Measurements from ENCODE around the gene MED27.

DNA sequence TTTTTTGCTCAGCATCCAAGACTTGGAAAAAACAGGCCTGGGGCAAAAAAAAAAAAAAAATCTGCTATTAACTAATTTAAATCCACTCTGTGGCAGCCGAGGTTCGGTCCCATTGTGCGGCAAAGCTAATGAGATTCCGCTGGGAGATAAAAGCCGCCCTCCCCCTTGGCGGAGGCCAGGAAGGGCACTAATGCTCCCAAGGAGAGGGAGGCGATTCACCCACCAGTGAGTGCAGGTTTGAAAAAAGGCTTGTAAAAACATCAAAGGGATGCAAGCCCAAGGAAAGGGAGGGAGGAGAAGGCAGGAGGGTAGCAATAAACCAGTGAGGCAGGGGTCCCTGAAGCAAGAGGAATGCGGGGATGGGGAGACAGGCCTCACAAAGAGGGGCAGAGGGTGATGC is 210.3 kb downstream of the MED27 start:
- TF ChIP-seq ZBTB8A (tag by site-specific recombination; IDR thresholded peaks at IDR 0.05), result 0 out of 2 replicates have a peak, but pooled peaks have one; percentile 18
- TF ChIP-seq, protein P1, sequence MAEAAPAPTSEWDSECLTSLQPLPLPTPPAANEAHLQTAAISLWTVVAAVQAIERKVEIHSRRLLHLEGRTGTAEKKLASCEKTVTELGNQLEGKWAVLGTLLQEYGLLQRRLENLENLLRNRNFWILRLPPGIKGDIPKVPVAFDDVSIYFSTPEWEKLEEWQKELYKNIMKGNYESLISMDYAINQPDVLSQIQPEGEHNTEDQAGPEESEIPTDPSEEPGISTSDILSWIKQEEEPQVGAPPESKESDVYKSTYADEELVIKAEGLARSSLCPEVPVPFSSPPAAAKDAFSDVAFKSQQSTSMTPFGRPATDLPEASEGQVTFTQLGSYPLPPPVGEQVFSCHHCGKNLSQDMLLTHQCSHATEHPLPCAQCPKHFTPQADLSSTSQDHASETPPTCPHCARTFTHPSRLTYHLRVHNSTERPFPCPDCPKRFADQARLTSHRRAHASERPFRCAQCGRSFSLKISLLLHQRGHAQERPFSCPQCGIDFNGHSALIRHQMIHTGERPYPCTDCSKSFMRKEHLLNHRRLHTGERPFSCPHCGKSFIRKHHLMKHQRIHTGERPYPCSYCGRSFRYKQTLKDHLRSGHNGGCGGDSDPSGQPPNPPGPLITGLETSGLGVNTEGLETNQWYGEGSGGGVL (tag by site-specific recombination; IDR thresholded peaks at IDR 0.05), result no peak
- TF ChIP-seq ZNF10 (tag by site-specific recombination; IDR thresholded peaks at IDR 0.05), result no peak
- TF ChIP-seq ZSCAN30 (tag by site-specific recombination; IDR thresholded peaks at IDR 0.05), result no peak
- no peak for TF ChIP-seq ZNF292 (tag by site-specific recombination; IDR thresholded peaks at IDR 0.05; ENCODE audit: borderline replicate concordance, low read depth)
- no peak for TF ChIP-seq YY2 (tag by site-specific recombination; IDR thresholded peaks at IDR 0.05)
- TF ChIP-seq, protein P2, sequence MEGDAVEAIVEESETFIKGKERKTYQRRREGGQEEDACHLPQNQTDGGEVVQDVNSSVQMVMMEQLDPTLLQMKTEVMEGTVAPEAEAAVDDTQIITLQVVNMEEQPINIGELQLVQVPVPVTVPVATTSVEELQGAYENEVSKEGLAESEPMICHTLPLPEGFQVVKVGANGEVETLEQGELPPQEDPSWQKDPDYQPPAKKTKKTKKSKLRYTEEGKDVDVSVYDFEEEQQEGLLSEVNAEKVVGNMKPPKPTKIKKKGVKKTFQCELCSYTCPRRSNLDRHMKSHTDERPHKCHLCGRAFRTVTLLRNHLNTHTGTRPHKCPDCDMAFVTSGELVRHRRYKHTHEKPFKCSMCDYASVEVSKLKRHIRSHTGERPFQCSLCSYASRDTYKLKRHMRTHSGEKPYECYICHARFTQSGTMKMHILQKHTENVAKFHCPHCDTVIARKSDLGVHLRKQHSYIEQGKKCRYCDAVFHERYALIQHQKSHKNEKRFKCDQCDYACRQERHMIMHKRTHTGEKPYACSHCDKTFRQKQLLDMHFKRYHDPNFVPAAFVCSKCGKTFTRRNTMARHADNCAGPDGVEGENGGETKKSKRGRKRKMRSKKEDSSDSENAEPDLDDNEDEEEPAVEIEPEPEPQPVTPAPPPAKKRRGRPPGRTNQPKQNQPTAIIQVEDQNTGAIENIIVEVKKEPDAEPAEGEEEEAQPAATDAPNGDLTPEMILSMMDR (tag by site-specific recombination; IDR thresholded peaks at IDR 0.05), result no peak
- TF ChIP-seq TCF7L2 (IDR thresholded peaks at IDR 0.05; ENCODE audit: borderline replicate concordance, low read depth, low read length), result peak; percentile 89
- no peak for TF ChIP-seq ZNF302 (tag by site-specific recombination; IDR thresholded peaks at IDR 0.05; ENCODE audit: low read depth)
- no peak; the same call in 1 of the 2 replicates for TF ChIP-seq YY1 (tag by site-specific recombination; IDR thresholded peaks at IDR 0.05)

Data from HEK293 (cell line).